ENCODE data around the gene HEXD.
"Not testable (repeated sequence)": the region's sequence is repeated elsewhere in the genome, so short reads cannot be mapped to it uniquely, and the experiment has no call there.

Gene HEXD

DNA sequence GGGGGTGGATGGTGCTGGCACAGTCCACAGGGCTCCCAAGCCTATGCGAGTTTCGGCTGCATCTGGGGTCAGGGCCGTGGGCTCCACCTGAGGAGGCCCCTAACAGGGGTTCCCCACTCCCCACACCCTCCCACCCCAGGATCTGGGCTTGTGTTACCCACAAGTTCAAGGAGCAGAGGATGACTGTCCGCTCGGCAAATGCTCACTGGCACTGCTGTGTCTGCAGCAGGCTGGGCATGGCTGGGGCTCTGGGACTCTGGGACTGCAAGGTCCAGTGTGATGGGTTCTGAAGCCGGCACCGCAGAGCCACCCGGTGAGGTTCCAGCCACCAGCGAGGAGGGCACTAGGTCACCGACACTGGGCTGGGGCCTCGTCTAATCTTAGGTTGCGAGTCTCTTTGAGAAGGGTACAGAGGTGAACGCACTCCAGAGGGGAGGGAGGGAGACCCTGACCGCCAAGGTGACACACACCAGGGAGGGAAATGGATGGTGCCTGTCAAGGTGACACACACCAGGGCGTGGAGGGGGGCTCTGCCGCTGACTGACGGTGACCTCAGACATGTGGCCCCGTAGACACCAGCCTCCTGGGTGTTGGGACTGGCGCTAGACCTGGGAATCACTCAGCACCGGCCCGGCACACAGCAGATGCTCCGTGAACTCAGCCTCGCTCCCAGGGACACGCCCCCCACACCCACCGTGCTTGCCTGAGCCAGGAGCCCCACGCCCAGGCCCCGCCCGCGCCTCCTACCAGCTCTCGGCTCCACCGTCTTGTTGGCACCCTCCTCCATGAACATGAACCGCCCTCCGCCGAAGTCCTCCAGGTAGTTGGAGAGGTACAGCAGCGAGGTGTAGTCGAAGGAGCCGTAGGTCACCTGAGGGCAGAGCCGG is 20.5 kb upstream of the HEXD start:
- no peak for DNase-seq

GRCh38 chr17:82399041-82399441 is 19.1 kb upstream of the HEXD start:
- no peak for DNase-seq

DNA sequence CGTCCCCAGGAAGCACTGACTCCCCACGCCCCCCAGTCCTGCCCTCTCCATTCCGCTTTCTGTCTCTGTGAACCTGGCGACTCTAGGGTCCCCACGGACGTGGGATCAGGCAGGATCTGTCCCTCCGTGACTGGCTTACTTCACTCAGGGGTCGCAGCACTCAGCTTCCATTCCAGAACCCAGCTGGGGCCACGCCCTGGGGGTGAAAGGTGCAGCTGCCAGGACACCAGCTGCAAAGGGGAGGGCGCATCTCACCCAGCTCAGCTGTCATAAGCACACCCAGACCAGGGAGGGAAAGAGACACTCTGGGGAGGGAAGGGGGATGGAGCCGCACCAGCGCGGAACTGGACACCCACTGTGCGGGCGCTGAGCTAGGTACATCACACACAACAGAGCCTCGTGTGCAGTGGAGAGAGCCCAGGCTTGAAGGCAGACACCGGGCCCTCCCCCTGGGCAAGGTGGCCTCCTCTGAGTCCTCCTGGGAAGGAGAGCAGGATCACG is 18.5 kb upstream of the HEXD start:
- no peak for DNase-seq

GRCh38 chr17:82400206-82400605 is 17.9 kb upstream of the HEXD start:
- DNase-seq: no peak

- peak; percentile 58 for DNase-seq
These were observed 17.3 kb upstream of the HEXD start for GRCh38 chr17:82400830-82401229.

DNA sequence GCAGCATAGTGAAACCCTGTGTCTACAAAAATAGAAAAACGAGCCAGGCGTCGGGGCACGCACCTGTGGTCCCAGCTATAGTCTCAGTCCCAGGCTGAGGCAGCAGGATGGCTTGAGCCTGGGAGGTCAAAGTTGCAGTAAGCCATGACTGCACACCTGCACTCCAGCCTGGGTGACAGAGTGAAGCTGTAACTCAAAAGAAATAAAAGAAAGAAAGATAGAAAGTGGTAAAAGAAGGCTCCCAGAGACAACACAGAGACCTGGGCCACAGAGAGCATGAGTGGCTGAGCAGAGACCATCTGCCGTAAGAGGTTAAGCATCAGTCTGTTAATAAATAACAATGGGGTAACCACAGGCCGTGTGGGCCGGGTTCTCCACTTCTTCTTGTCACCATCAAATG is 15.3 kb upstream of the HEXD start:
- no peak for DNase-seq

DNA sequence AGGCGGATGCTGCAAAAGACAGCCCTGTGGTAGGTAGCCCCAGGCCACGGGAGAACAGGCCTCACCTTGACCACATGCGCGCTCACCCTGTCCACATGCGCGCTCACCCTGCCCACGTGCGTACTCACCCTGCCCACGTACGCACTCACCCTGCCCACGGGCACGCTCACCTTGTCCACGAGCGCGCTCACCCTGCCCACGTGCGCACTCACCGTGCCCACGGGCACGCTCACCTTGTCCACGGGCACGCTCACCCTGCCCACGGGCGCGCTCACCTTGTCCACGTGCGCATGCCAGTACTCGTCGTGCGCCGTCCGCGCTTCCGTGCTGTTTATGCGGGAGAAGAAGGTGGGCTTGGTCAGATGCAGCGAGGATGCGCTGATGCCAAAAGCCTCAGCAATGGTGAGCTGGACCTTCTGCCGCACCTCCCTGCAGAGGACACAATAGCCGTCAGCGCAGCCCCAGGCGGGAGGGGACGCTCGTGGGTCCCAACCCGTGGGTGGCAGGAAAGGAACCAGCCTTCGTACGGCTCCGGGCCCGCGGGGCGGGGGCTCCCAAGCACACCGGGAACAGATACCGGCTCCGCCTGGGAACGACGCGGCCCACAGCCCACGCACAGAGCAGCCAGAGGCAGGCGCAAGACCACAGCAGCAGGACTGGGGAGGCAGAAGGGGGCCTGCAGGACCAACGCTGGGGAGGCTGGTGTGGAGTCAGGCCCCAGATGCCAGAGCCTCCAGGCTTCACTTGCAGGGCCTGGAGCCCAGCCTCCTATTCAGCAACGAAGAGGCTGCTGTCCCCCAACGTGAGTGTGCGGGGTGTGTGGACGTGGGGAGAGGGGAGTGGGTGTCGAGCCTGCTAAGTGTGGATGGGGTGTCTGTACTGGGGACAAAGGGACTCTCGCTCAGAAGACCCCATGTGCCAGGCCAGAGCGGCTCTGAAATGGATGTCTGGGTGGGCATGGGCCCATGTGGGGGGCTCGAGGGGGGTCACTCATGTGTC is 14.2 kb upstream of the HEXD start:
- no peak for DNase-seq

- DNase-seq: no peak
These were observed 13.1 kb upstream of the HEXD start for GRCh38 chr17:82405051-82405450.

GRCh38 chr17:82406131-82406671 is 11.9 kb upstream of the HEXD start:
- DNase-seq: no peak

GRCh38 chr17:82407255-82407654 is 10.9 kb upstream of the HEXD start:
- no peak for DNase-seq

GRCh38 chr17:82408288-82408937 is 9.7 kb upstream of the HEXD start:
- DNase-seq: no peak

DNA sequence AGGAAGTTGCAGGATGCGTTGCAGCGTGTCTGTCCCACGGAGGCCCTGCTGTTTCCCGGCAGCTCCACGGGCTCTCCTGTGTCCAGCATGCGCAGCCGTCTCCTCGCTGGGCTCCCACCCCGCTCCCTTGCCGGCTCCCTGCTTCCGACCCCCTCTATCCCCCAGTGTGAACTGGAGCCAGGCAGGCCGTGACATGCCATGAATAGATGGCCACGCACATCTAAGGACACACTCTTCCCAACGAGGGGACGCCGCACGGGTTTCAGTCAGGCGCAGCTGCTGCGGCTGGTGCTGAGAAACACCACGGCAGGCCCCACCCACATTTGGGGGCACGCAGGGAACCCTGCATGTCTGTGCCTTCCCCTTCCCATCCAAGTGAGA is 9.2 kb upstream of the HEXD start:
- no peak for DNase-seq

- DNase-seq: no peak
These were observed 8.0 kb upstream of the HEXD start for GRCh38 chr17:82410014-82410716.

DNA sequence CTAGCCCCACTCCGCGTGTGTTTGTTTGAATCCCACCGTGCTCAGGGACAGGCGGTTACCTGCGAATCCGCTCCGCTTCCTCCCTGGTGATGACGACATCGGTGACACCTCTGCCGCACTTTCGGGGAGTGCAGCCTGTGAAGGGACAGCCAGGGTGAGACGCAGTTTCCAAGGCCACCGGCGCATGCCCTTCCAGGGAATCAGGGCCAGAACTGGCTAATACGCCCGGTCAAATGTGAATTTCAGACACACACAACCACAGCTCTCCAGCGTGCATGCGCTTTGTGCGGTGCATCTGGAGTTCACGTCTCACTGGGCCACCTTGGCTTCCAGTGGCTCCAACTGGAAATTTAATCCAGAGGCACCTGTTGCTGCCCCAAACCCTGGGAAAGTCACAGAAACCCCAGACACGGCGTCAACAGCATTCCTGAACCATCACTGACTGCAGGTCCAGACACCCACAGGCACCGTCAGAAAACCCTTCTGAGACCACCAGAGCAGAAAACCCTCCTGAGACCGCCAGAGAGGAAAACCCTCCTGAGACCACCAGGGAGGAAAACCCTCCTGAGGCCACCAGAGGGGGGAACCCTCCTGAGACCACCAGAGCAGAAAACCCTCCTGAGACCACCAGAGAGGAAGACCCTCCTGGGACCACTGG is 6.6 kb upstream of the HEXD start:
- DNase-seq: no peak

DNA sequence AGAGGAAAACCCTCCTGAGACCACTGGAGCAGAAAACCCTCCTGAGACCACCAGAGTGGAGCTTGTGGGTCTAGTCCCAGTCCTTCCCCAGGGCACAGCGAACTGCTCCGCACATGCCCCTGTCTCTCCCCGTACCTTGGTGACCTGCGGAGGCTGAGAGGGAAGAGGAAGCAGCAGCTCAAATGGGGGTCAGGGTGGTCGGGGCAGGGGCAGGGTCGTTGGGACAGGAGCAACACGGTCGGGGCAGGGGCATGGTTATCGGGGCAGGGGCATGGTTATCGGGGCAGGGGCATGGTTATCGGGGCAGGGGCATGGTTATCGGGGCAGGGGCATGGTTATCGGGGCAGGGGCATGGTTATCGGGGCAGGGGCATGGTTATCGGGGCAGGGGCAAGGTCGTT is 6.1 kb upstream of the HEXD start:
- DNase-seq: not testable (repeated sequence)

DNA sequence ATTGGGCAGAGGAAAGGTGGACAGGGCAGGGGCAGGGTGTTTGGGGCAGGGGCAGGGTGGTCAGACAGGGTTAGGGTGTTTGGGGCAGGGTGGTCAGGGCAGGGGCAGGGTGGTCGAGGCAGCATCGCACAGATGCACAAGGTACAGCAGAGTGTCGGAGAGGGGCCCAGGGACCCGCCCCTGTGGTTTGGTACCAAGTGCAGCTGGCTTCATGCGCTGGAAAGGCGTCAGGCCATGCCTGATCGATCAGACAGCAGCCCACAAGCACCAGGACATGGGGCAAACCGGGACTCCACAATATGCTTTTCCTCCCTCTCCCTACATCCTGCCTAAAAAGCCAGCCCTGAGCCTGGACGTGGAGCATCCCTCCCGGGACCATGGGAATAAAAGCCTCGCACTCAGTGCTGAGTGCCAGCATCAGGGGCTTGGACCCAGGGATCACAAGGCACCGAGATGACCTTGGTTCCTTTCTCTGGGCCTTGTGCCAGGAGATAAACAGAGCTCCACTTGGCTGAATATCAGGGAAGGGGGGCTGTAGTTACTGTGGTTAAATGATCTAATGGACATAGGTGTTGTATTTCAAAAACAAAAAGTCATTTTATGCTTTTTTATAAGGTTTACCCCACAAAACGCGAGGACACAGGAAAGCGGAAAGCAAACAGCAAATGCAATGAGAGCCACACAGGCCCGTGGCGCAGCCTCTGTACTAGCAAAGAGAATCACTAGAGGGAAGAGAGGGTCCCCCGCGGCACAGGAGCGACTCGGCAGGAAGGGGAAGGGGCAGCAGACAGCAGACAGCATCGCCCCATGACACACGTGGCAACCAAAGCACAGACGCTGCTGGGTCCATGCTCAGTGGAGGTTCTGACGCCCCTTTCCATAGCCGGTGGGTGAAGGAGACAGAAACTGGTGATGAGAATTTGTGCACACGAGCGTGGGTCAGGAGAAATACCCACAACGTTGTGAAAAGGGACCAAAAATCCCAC is 5.3 kb upstream of the HEXD start:
- no peak for DNase-seq

DNA sequence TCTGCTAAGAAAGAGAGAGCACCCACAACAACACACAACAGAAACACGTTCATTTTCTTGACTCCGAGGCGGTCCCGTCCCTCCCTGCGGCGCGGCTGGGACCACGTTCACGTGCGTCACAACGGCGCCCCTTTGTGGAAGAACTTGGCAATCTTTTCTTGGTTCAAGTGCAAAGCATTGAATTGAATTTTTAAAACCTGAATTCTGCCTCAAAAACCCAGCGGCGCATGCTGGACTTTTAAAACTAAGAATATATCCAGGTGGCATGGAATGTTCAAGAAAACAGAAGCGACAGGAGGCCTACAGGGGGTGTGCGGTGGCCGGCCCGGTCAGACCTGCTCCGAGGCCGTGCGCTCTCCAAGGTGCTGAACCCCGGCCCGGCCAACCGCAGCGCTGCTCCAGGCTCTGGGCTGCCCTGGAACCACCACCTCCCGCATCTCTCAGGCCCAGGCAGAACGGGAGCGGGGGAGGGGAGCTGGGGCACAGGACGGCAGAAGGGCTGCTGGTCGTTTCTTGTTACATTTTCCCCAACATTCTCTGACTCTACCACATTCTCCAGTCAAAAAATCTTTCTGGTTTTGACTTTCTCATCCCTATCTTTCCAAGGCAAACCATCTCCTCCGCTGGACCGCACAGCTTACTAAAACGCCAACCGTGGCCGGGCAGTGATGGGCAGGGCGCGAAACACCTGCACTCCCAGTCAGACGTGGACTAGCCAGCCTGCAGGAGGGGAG is 3.4 kb upstream of the HEXD start:
- peak; percentile 63 for DNase-seq

DNA sequence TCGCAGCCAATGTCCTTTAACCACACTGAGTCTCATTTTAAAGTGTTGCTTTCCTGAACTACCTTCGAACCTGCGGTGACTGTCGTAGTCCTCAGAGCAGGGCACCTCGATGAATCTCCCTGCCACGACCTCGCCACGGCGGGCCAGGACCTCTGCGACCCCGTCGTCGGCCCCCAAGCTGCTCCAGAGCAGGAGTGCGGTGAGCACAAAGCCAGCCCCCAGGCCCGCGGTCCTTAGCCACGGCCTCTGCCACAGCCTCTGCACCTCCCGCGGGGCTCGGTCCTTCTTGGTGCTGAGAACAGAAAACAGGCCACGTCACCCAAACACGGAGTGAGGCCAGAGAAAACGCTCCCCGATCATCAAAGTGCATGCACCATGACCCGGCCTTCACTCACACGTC is 2.8 kb upstream of the HEXD start:
- DNase-seq: no peak

DNA sequence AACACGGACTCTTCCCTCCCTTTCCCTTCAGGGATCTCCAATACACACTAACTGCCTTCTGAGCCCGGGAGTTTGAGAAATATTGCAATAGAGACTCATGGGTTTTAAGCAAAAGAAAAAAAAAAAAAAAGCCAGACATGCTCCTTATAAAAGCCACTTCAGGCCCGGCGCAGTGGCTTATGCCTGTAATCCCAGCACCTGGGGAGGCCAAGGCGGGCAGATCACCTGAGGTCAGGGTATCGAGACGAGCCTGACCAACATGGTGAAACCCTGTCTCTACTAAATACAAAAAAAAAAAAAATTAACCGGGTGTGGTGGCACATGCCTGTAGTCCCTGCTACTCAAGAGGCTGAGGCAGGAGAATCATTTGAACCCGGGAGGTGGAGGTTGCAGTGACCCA is 2.4 kb upstream of the HEXD start:
- no peak for DNase-seq

DNA sequence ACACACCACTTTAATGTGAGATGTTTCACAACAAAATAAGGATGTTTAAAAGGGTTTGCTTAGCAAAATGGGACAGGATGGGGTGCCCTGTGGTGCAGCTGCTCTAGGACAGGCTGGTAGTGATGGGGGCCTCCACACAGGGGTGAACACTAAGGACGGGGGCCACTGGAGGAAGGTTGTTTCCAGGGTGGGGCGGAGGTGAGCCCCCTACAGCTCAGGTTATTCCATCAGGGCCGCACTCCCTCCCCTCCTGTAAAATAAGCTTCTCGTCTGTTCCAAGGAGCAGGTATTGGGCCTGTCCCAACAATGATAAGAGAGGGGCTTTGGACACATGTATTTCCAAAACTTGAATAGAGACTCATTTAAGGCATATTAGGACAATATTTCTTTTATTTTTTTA is 1.9 kb upstream of the HEXD start:
- DNase-seq: no peak

All from CD4-positive, alpha-beta T cell treated with Interferon gamma for 1 hour (primary cell).